NT2/D1 (cell line): ENCODE measurements around the gene SLC12A5.
"Not testable (repeated sequence)": the region's sequence is repeated elsewhere in the genome, so short reads cannot be mapped to it uniquely, and the experiment has no call there.

Source experiments
- YY1 ChIP-seq: IDR thresholded peaks from 2 replicates; pipeline ENCODE4 v1.6.1; 2011; ENCODE audit not compliant: insufficient read length, insufficient read depth
- ZNF274 ChIP-seq: IDR thresholded peaks from 2 replicates; pipeline ENCODE4 v1.6.1; 2011; ENCODE audit warnings: mild to moderate bottlenecking, low read depth, low read length

DNA sequence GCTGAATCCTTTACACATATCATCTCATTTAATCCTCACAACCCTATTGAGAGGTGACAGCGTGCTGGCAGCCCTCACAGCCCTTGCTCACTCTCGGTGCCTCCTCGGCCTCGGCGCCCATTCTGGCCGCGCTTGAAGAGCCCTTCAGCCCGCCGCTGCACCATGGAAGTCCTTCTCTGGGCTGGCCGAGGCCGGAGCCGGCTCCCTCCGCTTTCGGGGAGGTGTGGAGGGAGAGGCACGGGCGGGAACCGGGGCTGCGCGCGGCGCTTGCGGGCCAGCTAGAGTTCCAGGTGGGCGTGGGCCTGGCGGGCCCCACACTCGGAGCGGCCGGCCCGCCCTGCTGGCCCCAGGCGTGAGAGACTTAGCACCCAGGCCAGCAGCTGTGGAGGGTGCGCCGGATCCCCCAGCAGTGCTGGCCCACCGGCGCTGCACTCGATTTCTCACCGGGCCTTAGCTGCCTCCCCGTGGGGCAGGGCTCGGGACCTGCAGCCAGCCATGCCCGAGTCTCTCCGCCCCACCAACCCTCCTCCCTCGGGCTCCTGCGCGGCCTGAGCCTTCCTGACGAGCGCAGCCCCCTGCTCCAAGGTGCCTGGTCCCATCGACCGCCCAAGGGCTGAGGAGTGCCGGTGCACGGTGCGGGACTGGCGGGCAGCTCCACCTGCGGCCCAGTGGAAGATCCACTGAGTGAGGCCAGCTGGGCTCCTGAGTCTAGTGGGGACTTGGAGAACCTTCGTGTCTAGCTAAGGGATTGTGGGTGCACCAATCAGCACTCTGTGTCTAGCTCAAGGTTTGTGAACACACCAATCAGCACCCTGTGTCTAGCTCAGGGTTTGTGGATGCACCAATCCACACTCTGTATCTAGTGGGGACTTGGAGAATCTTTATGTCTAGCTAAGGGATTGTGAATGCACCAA lies 62.9 kb downstream of the SLC12A5 start:
- not testable (repeated sequence) for TF ChIP-seq YY1, ZNF274
